CD14-positive monocyte (primary cell): ENCODE data around the gene LTBP1. TPM values are rescaled to one million over a fixed set of nuclear protein-coding genes. Genes with fewer than 3 reads are reported as not detected.

Source experiments
- DNase-seq, 3 donors: peaks; one replicate each; pipeline ENCODE4 v3.0.0-alpha.2; 2011 to 2022
- H2AFZ ChIP-seq: 2 replicates; pipeline ENCODE4 v1.6.0; 2012; ENCODE audit warnings: mild to moderate bottlenecking, low read depth, low read length, inconsistent platforms; ENCODE audit not compliant: insufficient read depth, poor library complexity, severe bottlenecking
- H3K27ac ChIP-seq, 2 donors: 1 replicate in 1 of 2; 2 replicates in 1 of 2; pipeline ENCODE4 v1.5.1; 2012 to 2013; ENCODE audit warnings: low read length in 2 of 2, control low read depth in 1 of 2, inconsistent platforms in 1 of 2, low read depth in 1 of 2, mild to moderate bottlenecking in 1 of 2
- H3K27me3 ChIP-seq, 2 donors: one replicate each; pipeline versions ENCODE4 v1.6.0 to v1.6.1; 2011 to 2013; ENCODE audit warnings: low read length in 2 of 2; ENCODE audit not compliant: control insufficient read depth in 2 of 2, insufficient read depth in 2 of 2
- H3K36me3 ChIP-seq, 2 donors: replicated peaks in 1 of 2; 1 replicate in 1 of 2; 2 replicates in 1 of 2; pipeline versions ENCODE4 v1.5.1 to v1.6.1; 2012 to 2013; ENCODE audit warnings: low read length in 2 of 2, control low read depth in 1 of 2, inconsistent platforms in 1 of 2, mild to moderate bottlenecking in 1 of 2; ENCODE audit not compliant: insufficient read depth in 2 of 2, control insufficient read depth in 1 of 2
- H3K4me1 ChIP-seq, 2 donors: 1 replicate in 1 of 2; 2 replicates in 1 of 2; pipeline versions ENCODE4 v1.5.1 to v1.6.1; 2012 to 2013; ENCODE audit warnings: low read length in 2 of 2, control low read depth in 1 of 2, inconsistent platforms in 1 of 2, mild to moderate bottlenecking in 1 of 2, moderate library complexity in 1 of 2; ENCODE audit not compliant: insufficient read depth in 2 of 2, control insufficient read depth in 1 of 2
- H3K4me2 ChIP-seq: replicated peaks from 2 replicates; pipeline ENCODE3; 2012; ENCODE audit warnings: low read length, moderate library complexity, mild to moderate bottlenecking; ENCODE audit not compliant: poor library complexity, severe bottlenecking; ENCODE audit errors: extremely low read depth
- H3K4me3 ChIP-seq, 3 experiments: fragments of 200-600 bp in 1 of 3; sonication (generic) in 1 of 3; replicated peaks in 1 of 3; 1 replicate in 2 of 3; 2 replicates in 1 of 3; pipeline ENCODE4 v1.5.1; 2011 to 2013; ENCODE audit warnings: low read length in 3 of 3, mild to moderate bottlenecking in 3 of 3, control low read depth in 2 of 3, low read depth in 2 of 3, inconsistent platforms in 1 of 3, moderate library complexity in 1 of 3
- H3K79me2 ChIP-seq: 2 replicates; pipeline ENCODE4 v1.6.0; 2012; ENCODE audit warnings: mild to moderate bottlenecking, control low read depth, inconsistent platforms, low read length, moderate library complexity; ENCODE audit not compliant: insufficient read depth
- H3K9ac ChIP-seq: 2 replicates; pipeline ENCODE4 v1.6.0; 2017; ENCODE audit warnings: low read length, mild to moderate bottlenecking; ENCODE audit not compliant: insufficient read depth, poor library complexity, severe bottlenecking
- H3K9me3 ChIP-seq, 2 donors: replicated peaks in 1 of 2; 1 replicate in 1 of 2; 2 replicates in 1 of 2; pipeline versions ENCODE4 v1.5.1 to v1.6.1; 2012 to 2013; ENCODE audit warnings: low read length in 2 of 2, control low read depth in 1 of 2; ENCODE audit not compliant: control insufficient read depth in 1 of 2, insufficient read depth in 1 of 2
- H4K20me1 ChIP-seq: 2 replicates; pipeline ENCODE4 v1.6.0; 2012; ENCODE audit warnings: mild to moderate bottlenecking, low read length, control low read depth, moderate library complexity; ENCODE audit not compliant: insufficient read depth
- H3K27ac Mint-ChIP-seq, 7 donors: one replicate each; pipeline ENCODE4 v1.8.0; 2020; ENCODE audit warnings: mild to moderate bottlenecking in 7 of 7, mixed read lengths in 7 of 7, moderate library complexity in 6 of 7, inconsistent platforms in 2 of 7
- H3K27me3 Mint-ChIP-seq, 3 donors: one replicate each; pipeline ENCODE4 v1.8.0; 2021 to 2022; ENCODE audit warnings: low read depth in 3 of 3, mild to moderate bottlenecking in 3 of 3, mixed read lengths in 3 of 3, moderate library complexity in 3 of 3, inconsistent platforms in 1 of 3
- H3K36me3 Mint-ChIP-seq, 2 donors: one replicate each; pipeline ENCODE4 v1.8.0; 2020; ENCODE audit warnings: mixed read lengths in 2 of 2, inconsistent platforms in 1 of 2, mild to moderate bottlenecking in 1 of 2
- H3K4me1 Mint-ChIP-seq: one replicate; pipeline ENCODE4 v1.8.0; 2020; ENCODE audit warnings: mild to moderate bottlenecking, mixed read lengths
- H3K4me3 Mint-ChIP-seq, 2 donors: one replicate each; pipeline ENCODE4 v1.8.0; 2020; ENCODE audit warnings: mild to moderate bottlenecking in 2 of 2, mixed read lengths in 2 of 2, moderate library complexity in 1 of 2
- H3K9me3 Mint-ChIP-seq, 7 donors: one replicate each; pipeline ENCODE4 v1.8.0; 2020 to 2022; ENCODE audit warnings: mixed read lengths in 7 of 7, mild to moderate bottlenecking in 6 of 7, moderate library complexity in 6 of 7, inconsistent platforms in 2 of 7
- CTCF ChIP-seq: fragments of 200-600 bp; IDR thresholded peaks from one replicate; pipeline ENCODE4 v1.8.0; 2022; ENCODE audit warnings: antibody characterized with exemption, mild to moderate bottlenecking
- WGBS: methylation state at CpG from one replicate; pipeline ENCODE4 v1.1.5; 2013; ENCODE audit warnings: missing lambda C conversion rate; ENCODE audit not compliant: insufficient coverage; 5-methylcytosine and 5-hydroxymethylcytosine counted together
- intact Hi-C, 2 donors: fragments of 100-400 bp; cut with micrococcal nuclease; formaldehyde crosslinking; loops; one replicate each; pipeline versions ENCODE4 v1.15.0 to v1.15.1; 2023
- polyA plus RNA-seq, 3 donors: library from polyadenylated mRNA; depleted of rRNA in 1 of 3; unstranded in 2 of 3; stranded (reverse) in 1 of 3; fragments of 300-500 nt in 2 of 3; fragments of >200 nt in 1 of 3; fragmentation: Illumina TruSeq in 2 of 3; gene quantifications; 1 replicate in 2 of 3; 2 replicates in 1 of 3; pipeline ENCODE4 v1.2.3, GENCODE V29; 2012 to 2021

Gene LTBP1
- polyA plus RNA-seq, 3 donors, result 0.18 to 0.24 TPM; not detected in 1

DNA sequence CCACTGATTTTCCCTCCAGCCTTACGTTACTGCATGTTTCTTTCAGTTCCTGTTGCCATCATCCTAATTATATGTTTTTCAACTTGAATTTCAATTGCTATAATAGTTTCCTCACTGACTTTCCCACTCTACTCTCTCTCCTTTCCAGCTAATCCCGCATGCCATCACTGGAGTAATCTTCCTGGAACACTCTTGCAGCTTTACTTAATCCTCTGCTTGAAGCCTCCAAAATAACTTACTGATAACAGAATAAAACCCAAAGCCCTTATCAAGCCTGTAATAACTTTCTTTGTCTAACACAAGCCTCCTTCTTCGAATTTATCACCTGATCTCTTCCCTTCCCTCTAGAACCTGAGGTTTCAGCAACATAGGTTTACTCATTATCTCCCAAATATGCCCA is 237.3 kb downstream of the LTBP1 start:
- Histone ChIP-seq H3K4me3 (no peak overlapping the region), H3K79me2 (no peaks in the 10 kb centered on the region), H3K36me3 (no peaks in the 10 kb centered on the region), H3K4me2 (no peak overlapping the region), H3K9ac (no peak overlapping the region), H4K20me1 (no peaks in the 10 kb centered on the region), H3K27me3 (no peaks in the 10 kb centered on the region), H3K27ac (no peak overlapping the region), H3K9me3 (no peaks in the 10 kb centered on the region), H3K4me1 (no peaks in the 10 kb centered on the region), H2AFZ (no peak overlapping the region)
- no peaks in the 10 kb centered on the region for H3K4me1 Mint-ChIP-seq
- WGBS, result 90% methylated on average over 3 of the region's 3 CpGs
- no peak overlapping the region for H3K4me3 Mint-ChIP-seq
- no peak for TF ChIP-seq CTCF
- intact Hi-C loops, result no loop called here
- no peaks in the 10 kb centered on the region for H3K36me3 Mint-ChIP-seq
- peaks cover 0 to 3% (median 0%) of the 10 kb centered on the region in 7 donors for H3K9me3 Mint-ChIP-seq
- no peak overlapping the region for H3K27ac Mint-ChIP-seq
- no peaks in the 10 kb centered on the region for H3K27me3 Mint-ChIP-seq
- DNase-seq, result no peak

DNA sequence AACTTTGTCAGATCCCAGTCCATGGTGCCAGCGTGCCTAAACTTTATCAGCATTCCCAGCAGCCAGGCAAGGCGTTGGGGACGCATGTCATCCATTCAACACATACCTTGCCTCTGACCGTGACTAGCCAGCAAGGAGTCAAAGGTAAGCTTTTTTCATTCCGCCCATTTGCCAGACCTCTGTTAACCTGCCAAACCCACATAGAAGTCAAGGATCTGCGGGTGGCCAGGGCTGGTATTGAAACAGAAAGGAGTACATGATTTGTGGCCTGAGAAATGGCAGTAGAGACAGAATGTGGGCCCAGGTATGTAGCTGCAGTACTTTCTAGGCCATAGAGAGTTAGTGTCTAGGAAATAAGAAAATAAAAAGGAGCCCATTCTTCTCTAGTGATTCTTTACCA is 240.2 kb downstream of the LTBP1 start:
- H3K9ac ChIP-seq, result no peak overlapping the region
- Mint-ChIP-seq H3K27ac (no peak overlapping the region), H3K36me3 (no peaks in the 10 kb centered on the region), H3K4me1 (no peaks in the 10 kb centered on the region), H3K27me3 (peaks cover 0 to 2% (median 1%) of the 10 kb centered on the region in 3 donors), H3K4me3 (no peak overlapping the region), H3K9me3 (peaks cover 0 to 3% (median 0%) of the 10 kb centered on the region in 7 donors)
- WGBS, result 100% methylated on average over 2 of the region's 6 CpGs
- no peak overlapping the region for H3K27ac ChIP-seq
- no peak for TF ChIP-seq CTCF
- no peaks in the 10 kb centered on the region for H4K20me1 ChIP-seq
- H3K4me3 ChIP-seq, result no peak overlapping the region
- H3K27me3 ChIP-seq, result no peaks in the 10 kb centered on the region
- no peak overlapping the region for H3K4me2 ChIP-seq
- no peaks in the 10 kb centered on the region for H3K79me2 ChIP-seq
- intact Hi-C loops, result no loop called here
- DNase-seq, result no peak
- no peaks in the 10 kb centered on the region for H3K36me3 ChIP-seq
- no peaks in the 10 kb centered on the region for H3K9me3 ChIP-seq
- H3K4me1 ChIP-seq, result no peaks in the 10 kb centered on the region
- no peak overlapping the region for H2AFZ ChIP-seq
